HG02884 (cell line): Measurements from ENCODE around the gene SMIM45.

Source experiments
- ATAC-seq: cut with Tn5 transposase; IDR thresholded peaks from one replicate; pipeline ENCODE4 v1.9.1; 2021; ENCODE audit warnings: mild to moderate bottlenecking, moderate library complexity; ENCODE audit not compliant: unreplicated experiment

SMIM45 gene

GRCh38 chr22:41966607-41967240 lies 14.8 kb downstream of the SMIM45 start:
- no peak for ATAC-seq

DNA sequence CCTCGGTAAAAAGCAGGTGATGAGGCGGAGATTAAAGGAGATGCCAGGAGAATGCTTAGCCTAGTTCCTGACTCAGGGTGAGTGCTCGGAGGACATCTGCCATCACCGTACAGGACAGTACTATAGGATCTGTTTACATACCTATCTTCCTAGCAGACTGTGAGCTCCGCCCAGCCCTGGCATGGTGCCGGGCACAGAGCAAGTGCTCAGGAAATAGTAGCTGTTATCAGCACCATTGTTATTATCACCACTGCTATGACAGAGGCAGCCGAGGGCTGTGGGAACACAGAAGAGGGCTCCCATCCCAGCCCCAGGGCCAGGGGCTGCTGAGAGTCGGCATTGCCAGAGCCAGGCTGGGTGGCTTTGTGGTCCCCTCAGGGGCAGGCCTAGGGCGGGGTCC lies 16.7 kb downstream of the SMIM45 start:
- no peak for ATAC-seq

DNA sequence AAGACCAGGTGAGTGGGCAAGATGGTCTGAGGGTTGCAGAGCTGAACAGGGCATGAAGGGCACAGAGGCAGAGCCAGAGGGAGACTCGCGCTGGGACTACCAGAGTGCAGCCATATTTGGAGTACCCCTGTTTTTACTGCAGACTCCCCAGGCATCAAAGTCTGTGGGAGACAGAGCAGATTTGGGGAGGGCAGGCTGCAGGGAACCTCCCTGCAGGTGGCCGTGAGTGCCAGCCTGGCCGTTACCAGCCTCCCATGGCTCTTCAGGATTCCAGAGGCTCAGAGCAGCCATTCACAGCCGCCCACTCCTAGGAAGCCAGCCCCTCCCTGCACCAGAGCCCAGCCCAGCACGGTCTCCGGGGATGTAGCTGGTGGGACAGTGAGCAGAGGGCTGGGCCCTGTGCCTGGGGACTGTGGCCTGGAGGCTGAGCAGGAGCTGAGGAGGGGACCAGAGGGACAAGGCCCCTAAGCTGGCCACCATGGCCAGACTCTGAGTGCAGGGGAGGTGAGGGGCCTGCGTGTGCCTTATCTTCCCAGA lies 17.2 kb downstream of the SMIM45 start, which contains the start of gene SEPTIN3:
SEPTIN3 (plus strand) TSS at position 334 of the 537 bp plus-strand sequence. CDS start 2,050 bp downstream, outside the sequence.
- ATAC-seq: no peak

DNA sequence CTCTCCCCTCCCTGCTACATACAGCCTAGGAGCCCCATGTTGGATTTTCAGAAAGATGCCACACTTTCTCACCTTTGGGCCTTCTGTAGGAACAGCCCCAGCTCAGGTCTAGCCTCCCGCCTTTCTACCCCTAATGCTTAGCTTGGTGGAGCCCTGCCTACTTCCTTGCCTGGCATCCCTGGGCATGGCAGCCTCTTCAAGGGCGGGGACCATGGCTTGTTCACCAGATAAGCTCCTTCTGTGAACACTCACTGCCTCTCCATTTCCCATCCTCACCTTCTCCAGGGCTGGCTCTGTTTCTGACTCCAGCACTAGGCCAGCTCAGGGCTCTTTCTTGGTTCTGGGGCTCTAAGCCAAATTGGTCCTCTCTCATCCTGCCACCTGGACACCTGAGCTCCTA lies 18.7 kb downstream of the SMIM45 start:
- no peak for ATAC-seq

GRCh38 chr22:41971431-41971830 lies 19.5 kb downstream of the SMIM45 start:
- no peak for ATAC-seq

DNA sequence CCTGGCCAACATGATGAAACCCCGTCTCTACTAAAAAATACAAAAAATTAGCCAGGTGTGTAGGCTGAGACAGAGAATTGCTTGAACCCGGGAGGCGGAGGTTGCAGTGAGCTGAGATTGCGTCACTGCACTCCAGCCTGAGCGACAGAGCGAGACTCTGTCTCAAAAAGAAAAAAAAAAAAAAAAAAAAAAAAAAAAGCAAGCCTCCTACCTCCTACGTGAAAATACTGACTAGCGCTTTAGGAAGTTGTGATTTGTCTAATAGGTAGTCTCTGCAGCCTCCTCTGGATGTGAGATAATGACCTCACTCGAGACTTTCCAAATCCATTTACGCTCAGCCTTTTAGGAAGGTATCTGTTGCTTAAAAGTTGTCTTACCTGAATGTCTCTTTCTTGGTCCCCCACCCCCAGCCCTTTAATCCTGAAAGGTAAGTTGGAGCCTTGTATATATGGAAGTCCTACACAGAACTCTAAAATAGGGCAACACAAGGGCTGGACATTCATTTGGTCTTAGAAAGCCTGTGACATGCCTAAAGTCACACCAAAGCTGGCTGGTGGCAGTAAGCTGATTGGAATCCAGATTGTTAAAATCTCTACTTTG lies 22.8 kb downstream of the SMIM45 start:
- ATAC-seq: no peak

DNA sequence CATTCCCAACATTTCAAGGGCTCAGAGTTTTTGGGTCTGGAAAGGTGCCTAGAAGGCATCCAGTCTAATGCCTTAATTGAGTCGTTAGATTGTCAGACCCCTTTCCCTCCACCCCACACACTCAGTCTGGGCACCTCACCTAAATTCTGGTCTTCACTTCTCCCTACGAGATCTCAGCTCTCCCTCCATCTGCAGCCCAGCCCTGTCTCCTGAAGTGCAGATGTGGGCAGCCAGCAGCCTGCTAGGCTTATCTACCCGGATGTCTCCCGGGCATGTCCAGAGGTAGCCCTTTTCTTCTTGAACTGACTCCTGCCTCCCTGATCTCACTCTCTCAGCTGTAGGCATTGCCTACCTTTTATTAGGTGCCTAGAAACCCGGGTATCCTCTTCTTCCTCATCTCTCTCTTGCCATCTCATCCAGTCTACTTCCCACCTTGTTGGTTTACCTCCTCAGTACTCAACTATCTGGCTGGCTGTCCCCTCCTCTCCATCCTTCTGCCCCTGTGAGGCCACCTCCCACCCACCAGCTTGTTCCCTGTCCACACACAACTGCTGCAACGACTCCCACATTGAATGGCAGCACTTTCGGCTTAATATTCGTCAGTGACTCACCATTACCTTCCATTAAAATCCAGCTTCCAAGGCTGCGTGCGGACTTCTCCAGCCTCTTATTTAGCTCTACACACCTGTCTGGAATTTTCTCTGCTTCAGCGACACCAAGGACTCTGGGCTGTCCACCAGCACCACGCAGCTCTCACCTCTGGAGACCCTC lies 23.5 kb downstream of the SMIM45 start:
- no peak for ATAC-seq

- ATAC-seq: no peak
Measured at GRCh38 chr22:41976070-41976901, 24.3 kb downstream of the SMIM45 start.

GRCh38 chr22:41976961-41977566 lies 25.1 kb downstream of the SMIM45 start:
- ATAC-seq: no peak

- ATAC-seq: no peak
Measured at GRCh38 chr22:41978732-41979131, 26.8 kb downstream of the SMIM45 start.

GRCh38 chr22:41979423-41980250 lies 27.7 kb downstream of the SMIM45 start:
- no peak for ATAC-seq

DNA sequence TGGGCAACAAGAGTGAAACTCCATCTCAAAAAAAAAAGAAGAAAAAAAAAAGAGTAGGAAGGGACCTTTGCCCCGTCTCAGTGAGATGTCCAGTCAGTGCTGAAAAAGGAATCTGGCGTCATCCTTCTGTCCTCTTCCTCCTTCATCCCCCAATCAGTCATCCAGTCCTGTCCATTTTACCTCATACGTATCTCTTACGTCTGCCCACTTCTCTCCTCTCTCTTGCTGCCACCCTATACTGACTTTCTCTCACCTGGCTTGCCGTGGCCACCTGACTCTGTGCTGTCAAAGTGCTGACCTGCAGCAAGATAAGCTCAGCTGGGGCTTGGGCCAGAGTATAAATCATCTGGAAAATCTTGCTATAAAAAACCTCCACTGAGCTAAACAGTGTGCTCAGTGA lies 30.9 kb downstream of the SMIM45 start:
- no peak for ATAC-seq

DNA sequence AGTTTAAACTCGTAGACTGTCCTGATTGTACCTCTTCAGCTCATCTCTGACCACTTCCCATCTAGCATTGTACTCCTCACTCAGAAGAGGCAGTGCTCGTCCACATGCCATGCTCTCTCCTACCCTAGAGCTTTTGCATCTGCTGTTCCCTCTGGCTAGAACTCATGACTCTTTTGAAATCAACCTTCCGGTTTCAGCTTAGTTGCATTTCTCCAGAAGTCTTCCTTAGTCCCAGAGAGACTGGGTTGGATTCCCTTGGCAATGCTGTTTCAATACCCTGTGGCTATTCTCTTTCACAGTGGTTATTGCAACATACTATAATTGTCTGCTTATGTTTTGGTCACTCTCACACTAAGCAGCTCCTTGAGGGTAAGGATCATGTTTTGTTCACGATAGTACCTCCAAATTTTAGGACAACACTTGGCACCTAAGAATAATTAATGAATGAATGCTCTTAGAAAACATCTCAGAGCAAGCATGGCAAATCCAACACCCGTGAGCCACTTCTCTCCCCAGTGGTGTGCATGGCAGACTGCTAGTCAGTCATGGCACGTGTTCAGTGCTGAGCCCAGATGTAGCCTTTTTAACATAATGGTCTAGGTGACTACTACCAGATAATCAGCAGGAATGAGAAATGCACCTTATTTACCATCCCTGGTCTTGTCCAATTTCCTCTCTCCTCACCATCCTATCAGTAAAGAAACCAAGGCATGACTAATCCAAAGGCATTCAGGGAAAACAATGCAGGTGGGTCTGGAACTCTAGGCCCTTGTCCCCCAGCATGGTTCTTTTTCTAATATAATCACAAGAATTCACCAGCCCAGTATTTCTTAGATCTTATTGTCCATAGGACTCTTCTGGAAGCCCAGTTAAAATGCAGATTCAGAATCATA lies 31.8 kb downstream of the SMIM45 start:
- ATAC-seq: no peak

GRCh38 chr22:41987276-41987675 lies 35.3 kb downstream of the SMIM45 start:
- no peak for ATAC-seq

DNA sequence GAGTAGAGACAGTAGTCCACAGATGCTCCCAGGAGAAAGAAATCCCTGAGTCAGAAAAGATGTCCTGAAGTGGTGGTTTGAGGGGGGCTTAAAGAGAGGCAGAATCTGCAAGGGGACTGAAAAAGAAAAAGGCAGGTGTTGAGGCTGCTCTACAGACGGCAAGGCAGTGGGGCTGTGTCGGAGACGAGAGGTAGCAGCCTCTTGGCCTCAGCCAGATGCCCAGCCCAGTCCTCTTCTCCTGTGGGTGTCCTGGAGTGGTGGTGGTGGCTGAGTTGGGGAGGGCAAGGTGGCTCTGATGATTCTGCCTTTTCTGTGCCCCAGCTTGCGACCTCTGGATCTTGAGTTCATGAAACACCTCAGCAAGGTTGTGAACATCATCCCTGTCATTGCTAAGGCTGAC lies 37.3 kb downstream of the SMIM45 start:
- no peak for ATAC-seq

- no peak for ATAC-seq
Measured at GRCh38 chr22:41991111-41991510, 39.2 kb downstream of the SMIM45 start.

DNA sequence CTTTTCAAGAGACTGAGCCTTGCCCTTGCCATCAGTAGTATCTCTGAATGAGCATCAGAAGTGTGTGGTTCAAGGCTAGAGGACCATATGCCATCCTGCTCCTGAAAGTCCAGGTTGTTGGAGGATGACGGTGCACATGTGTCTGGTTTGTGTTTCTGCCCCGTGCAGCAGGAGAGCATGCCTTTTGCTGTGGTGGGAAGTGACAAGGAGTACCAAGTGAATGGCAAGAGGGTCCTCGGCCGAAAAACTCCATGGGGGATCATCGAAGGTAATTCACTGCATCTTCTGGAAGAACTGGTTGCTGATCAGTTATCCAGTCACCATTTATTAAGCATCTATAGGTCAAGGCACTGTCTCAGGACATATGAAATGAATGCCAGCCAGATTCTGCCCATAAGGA lies 40.5 kb downstream of the SMIM45 start:
- ATAC-seq: no peak

GRCh38 chr22:41995211-41995610 lies 43.3 kb downstream of the SMIM45 start:
- no peak for ATAC-seq

DNA sequence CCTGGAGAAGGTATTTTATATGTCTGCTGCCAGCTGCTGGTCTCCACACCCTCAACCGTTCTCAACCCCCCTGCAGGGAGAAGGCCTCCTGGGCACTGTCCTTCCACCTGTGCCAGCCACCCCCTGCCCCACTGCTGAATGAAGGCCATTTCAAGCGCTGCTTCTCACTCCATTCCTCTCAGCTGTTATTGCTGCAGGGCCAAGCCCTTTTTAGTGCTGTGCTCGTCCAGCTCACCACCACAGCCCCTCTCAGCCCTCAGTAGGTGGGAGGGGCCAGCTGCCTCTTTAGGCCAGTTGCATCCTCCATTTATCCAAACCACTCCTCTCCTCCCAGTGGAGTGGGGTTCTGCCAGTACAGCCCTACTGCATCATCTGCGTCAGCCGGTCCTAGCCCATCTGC lies 44.9 kb downstream of the SMIM45 start:
- ATAC-seq: no peak
